Glutamatergic neuron (in vitro differentiated cells): Measurements from ENCODE around the gene NCOA7. TPM values are rescaled to one million over a fixed set of nuclear protein-coding genes. Genes with fewer than 3 reads are reported as not detected.

ENCODE experiments used
- DNase-seq: peaks from one replicate; pipeline ENCODE4 v3.0.0; 2022
- H3K27ac Mint-ChIP-seq: one replicate; pipeline ENCODE4 v1.8.0; 2020; ENCODE audit warnings: mild to moderate bottlenecking, mixed read lengths, inconsistent platforms; ENCODE audit not compliant: unreplicated experiment
- H3K27me3 Mint-ChIP-seq: one replicate; pipeline ENCODE4 v1.8.0; 2020; ENCODE audit warnings: mild to moderate bottlenecking, moderate library complexity, mixed read lengths, inconsistent platforms; ENCODE audit not compliant: unreplicated experiment
- H3K36me3 Mint-ChIP-seq: one replicate; pipeline ENCODE4 v1.8.0; 2020; ENCODE audit warnings: mild to moderate bottlenecking, mixed read lengths, inconsistent platforms; ENCODE audit not compliant: unreplicated experiment
- H3K4me1 Mint-ChIP-seq: one replicate; pipeline ENCODE4 v1.8.0; 2020; ENCODE audit warnings: mild to moderate bottlenecking, low read depth, mixed read lengths, inconsistent platforms; ENCODE audit not compliant: unreplicated experiment
- H3K4me3 Mint-ChIP-seq: one replicate; pipeline ENCODE4 v1.8.0; 2020; ENCODE audit warnings: mild to moderate bottlenecking, mixed read lengths, inconsistent platforms; ENCODE audit not compliant: unreplicated experiment
- H3K9me3 Mint-ChIP-seq: one replicate; pipeline ENCODE4 v1.8.0; 2020; ENCODE audit warnings: mild to moderate bottlenecking, moderate library complexity, mixed read lengths, inconsistent platforms; ENCODE audit not compliant: unreplicated experiment
- CTCF ChIP-seq: fragments of 200-600 bp; sonication (generic); IDR thresholded peaks from one replicate; pipeline ENCODE4 v1.5.0; 2021; ENCODE audit not compliant: partially characterized antibody, unreplicated experiment
- total RNA-seq: library from RNA; stranded (reverse); fragmentation: NEBNext Ultra II Directional; extraction: Animal tissue kit (Norgen Biotek cat#: 25700); gene quantifications from one replicate; pipeline ENCODE4 v1.2.1, GENCODE V29; 2021; ENCODE audit not compliant: unreplicated experiment

The NCOA7 gene
- total RNA-seq, 1 donor from 2014 or later, result 23.5 TPM

DNA sequence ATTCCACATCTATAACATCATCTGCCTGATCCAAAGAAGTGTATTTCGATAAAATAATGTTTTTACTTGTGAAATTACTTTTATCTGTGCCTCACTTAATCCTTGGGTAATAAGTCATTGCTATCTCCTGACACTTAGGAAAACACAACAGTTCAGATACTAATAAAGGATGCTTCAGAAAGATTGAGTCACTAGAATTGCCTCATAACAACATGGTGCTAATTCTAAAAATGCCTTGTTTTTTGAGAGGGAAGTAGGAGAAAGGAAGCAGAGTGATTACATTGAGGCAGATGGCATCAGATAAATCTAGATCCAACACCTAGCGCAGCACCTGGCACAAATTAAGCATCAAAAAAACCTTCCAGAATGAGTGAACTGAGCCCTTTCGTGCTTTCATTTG, 69.0 kb downstream of the NCOA7 start:
- DNase-seq, result no peak
- TF ChIP-seq CTCF, result no peak
- Mint-ChIP-seq H3K9me3 (no peaks in the 10 kb centered on the region), H3K4me3 (no peak overlapping the region), H3K36me3 (no peaks in the 10 kb centered on the region), H3K27ac (no peak overlapping the region), H3K27me3 (no peaks in the 10 kb centered on the region), H3K4me1 (no peaks in the 10 kb centered on the region)

- TF ChIP-seq CTCF, result no peak
- no peak for DNase-seq
- no peaks in the 10 kb centered on the region for H3K27me3 Mint-ChIP-seq
- H3K4me1 Mint-ChIP-seq, result no peaks in the 10 kb centered on the region
- no peaks in the 10 kb centered on the region for H3K9me3 Mint-ChIP-seq
- H3K27ac Mint-ChIP-seq, result no peak overlapping the region
- H3K36me3 Mint-ChIP-seq, result no peaks in the 10 kb centered on the region
- H3K4me3 Mint-ChIP-seq, result no peak overlapping the region
These were observed 72.3 kb downstream of the NCOA7 start for GRCh38 chr6:125863023-125863422.

DNA sequence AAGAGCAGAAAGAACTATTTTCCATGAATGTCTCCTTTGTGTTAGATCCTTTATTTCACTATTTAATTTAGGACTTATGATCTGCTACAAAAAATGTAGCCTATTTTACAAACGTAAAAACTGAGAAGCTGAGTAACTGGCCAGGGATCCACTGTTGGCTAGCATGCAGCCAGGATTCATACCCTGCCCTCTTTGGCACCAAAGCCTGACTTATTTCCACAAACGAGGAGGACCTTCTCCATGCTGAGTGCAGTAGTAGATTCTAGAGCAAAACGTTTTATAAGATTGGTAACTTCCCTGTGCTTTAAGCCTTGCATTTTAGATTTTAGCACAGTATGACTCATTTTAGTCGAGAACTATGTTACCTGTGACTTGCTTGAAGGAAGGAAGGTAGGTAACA, 74.3 kb downstream of the NCOA7 start:
- no peak for TF ChIP-seq CTCF
- Mint-ChIP-seq H3K36me3 (no peaks in the 10 kb centered on the region), H3K4me1 (peaks cover 10% of the 10 kb centered on the region), H3K9me3 (peaks cover 2% of the 10 kb centered on the region), H3K4me3 (no peak overlapping the region), H3K27me3 (no peaks in the 10 kb centered on the region), H3K27ac (no peak overlapping the region)
- DNase-seq, result no peak

DNA sequence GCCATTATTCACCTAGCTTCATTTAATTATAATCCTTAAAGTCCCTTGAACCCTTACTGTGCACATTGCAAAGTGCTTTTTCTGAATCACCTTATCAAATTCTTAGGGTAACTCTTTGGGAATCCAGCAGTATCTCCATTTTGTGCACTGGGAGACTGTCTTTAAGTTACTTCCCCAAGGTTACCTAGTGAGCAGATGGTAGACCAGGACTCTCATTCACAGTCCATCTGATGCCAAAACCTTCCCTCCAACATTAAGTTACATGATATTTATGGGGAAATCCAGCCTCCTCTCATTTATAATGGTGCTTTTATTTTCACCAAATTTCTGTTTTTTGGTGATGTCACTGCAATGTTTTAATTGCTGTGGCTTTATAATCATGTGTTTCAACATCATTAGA, 75.7 kb downstream of the NCOA7 start:
- DNase-seq, result no peak
- TF ChIP-seq CTCF, result no peak
- no peak overlapping the region for H3K4me3 Mint-ChIP-seq
- H3K9me3 Mint-ChIP-seq, result peaks cover 4% of the 10 kb centered on the region
- no peaks in the 10 kb centered on the region for H3K27me3 Mint-ChIP-seq
- H3K27ac Mint-ChIP-seq, result no peak overlapping the region
- H3K4me1 Mint-ChIP-seq, result peaks cover 10% of the 10 kb centered on the region
- no peaks in the 10 kb centered on the region for H3K36me3 Mint-ChIP-seq

- no peak for TF ChIP-seq CTCF
- no peak for DNase-seq
- Mint-ChIP-seq H3K36me3 (no peaks in the 10 kb centered on the region), H3K9me3 (peaks cover 4% of the 10 kb centered on the region), H3K4me3 (no peak overlapping the region), H3K4me1 (peaks cover 15% of the 10 kb centered on the region), H3K27me3 (no peaks in the 10 kb centered on the region), H3K27ac (no peak overlapping the region)
These were observed 76.8 kb downstream of the NCOA7 start for GRCh38 chr6:125867483-125867942.
